Ectodermal cell (in vitro differentiated cells): Measurements from ENCODE around the gene BTBD3.

Source experiments
- H3K27ac ChIP-seq: 2 replicates; pipeline ENCODE4 v1.7.0; 2013; ENCODE audit warnings: mild to moderate bottlenecking, low read depth, low read length; ENCODE audit not compliant: insufficient read depth, poor library complexity, severe bottlenecking
- H3K27me3 ChIP-seq: 2 replicates; pipeline ENCODE4 v1.7.0; 2013; ENCODE audit warnings: mild to moderate bottlenecking, low read length; ENCODE audit not compliant: insufficient read depth, control insufficient read depth, poor library complexity, severe bottlenecking
- H3K36me3 ChIP-seq: one replicate; pipeline ENCODE4 v1.7.0; 2013; ENCODE audit warnings: low read length; ENCODE audit not compliant: control insufficient read depth, insufficient read depth
- H3K4me1 ChIP-seq: one replicate; pipeline ENCODE4 v1.7.0; 2013; ENCODE audit warnings: low read length; ENCODE audit not compliant: control insufficient read depth, insufficient read depth
- H3K4me3 ChIP-seq: 2 replicates; pipeline ENCODE4 v1.7.0; 2013; ENCODE audit warnings: low read depth, low read length, control low read depth; ENCODE audit not compliant: insufficient read depth
- H3K9me3 ChIP-seq: 2 replicates; pipeline ENCODE4 v1.7.0; 2013; ENCODE audit warnings: mild to moderate bottlenecking, low read length, moderate library complexity; ENCODE audit not compliant: control insufficient read depth
- WGBS, 2 experiments: methylation state at CpG; one replicate each; pipeline ENCODE4 v1.1.7; 2013; ENCODE audit warnings: missing lambda C conversion rate in 2 of 2; 5-methylcytosine and 5-hydroxymethylcytosine counted together

The BTBD3 gene

DNA sequence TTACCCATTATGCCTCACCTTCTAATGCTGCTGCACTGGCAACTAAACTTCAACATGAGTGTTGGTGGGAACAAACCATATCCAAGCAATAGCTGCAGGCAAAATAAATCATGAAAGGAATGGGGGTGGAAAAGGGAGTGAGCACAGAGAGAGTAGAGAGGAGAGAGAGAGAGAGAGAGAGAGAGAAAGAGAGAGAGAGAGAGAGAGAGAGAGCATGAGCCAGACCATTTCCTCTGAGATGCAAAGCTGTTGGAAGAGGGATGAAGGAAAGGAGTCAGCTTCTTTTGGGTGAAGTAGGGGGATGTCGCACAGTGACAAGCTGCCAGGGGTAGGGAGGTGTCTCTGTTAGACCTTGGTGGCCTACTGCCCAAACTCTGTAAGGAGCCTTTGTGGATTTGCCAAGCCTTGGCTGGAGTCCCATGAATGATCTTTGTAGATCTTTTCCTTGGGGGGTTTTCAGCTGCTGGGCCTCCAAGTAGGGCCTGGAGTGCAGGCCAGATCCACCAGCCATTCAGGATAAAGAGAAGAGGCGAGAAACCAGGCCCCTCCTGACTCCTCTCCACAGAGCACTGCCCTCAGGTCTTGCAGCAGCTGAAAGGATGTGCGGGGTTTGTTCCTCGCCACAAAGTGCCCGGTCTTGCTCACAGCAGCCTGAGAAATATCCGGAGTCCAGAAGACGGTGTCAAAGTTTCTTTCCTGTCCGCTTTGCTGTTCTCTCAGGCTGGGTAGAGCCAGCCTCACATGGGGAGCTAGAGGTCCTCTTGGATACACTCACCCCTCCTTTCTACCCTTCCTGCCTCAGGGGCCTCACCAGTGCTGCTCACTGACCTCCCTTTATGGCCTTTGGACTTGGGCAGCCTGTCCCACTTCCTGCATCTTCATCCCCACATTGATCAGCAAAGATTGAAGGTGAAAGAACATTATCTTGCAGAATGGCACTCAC lies 17.8 kb downstream of the BTBD3 start:
- no peaks in the 10 kb centered on the region for H3K4me1 ChIP-seq
- no peaks in the 10 kb centered on the region for H3K27me3 ChIP-seq
- H3K9me3 ChIP-seq, result no peaks in the 10 kb centered on the region
- no peak overlapping the region for H3K27ac ChIP-seq
- no peak overlapping the region for H3K4me3 ChIP-seq
- whole genome bisulfite sequencing, 2 experiments, result 91 to 97% methylated on average over 8 of the region's 8 CpGs
- H3K36me3 ChIP-seq, result no peaks in the 10 kb centered on the region

DNA sequence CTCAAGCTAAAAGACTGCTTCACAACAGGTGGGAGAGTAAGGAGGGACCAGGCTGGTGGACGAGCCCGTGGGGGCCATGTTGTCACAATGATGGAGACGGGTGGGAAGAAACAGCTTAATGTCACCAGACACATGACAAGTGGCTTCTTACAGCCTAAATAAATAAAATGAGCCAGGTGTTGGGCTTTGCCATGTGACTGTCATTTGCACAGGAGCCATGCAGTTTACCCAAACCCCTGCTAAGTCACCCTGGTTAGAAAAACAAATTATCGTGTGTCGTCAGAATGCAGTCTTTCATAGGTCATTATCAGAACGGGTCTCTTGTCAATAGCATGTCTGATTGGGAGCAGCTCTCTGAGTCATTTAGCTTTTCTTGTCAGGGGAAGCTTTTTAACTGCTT lies 18.5 kb downstream of the BTBD3 start:
- Histone ChIP-seq H3K27ac (no peak overlapping the region), H3K36me3 (no peaks in the 10 kb centered on the region), H3K9me3 (no peaks in the 10 kb centered on the region), H3K4me1 (no peaks in the 10 kb centered on the region), H3K27me3 (no peaks in the 10 kb centered on the region), H3K4me3 (no peak overlapping the region)
- 78 to 83% methylated on average over 6 of the region's 6 CpGs for WGBS, 2 experiments

DNA sequence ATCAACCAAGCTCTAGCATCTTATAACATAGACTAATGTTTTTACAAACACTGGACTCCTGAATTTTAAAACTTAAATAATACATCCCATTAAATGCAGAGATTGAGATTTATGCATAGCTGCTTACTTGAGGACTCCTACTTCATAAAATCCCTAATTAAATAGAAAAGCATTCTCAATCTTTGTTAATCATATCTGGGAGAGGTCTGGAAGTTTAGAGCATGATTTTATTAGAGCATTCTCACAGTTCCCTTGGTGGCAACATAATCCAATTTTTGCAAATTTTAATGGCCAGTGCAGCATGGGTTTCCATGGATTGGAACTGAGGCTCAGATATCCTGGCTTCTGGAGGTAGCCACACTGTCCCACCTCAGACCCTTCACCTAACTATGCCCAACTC lies 19.5 kb downstream of the BTBD3 start:
- H3K27ac ChIP-seq, result no peak overlapping the region
- no peaks in the 10 kb centered on the region for H3K9me3 ChIP-seq
- H3K4me3 ChIP-seq, result no peak overlapping the region
- no peaks in the 10 kb centered on the region for H3K36me3 ChIP-seq
- H3K27me3 ChIP-seq, result no peaks in the 10 kb centered on the region
- no peaks in the 10 kb centered on the region for H3K4me1 ChIP-seq

GRCh38 chr20:11941593-11942246 lies 24.0 kb downstream of the BTBD3 start:
- Histone ChIP-seq H3K36me3 (no peaks in the 10 kb centered on the region), H3K27me3 (no peaks in the 10 kb centered on the region), H3K9me3 (no peaks in the 10 kb centered on the region), H3K4me1 (no peaks in the 10 kb centered on the region), H3K27ac (no peak overlapping the region), H3K4me3 (no peak overlapping the region)
- 93 to 95% methylated on average over 4 of the region's 4 CpGs for WGBS, 2 experiments

GRCh38 chr20:11943778-11944177 lies 26.1 kb downstream of the BTBD3 start:
- Histone ChIP-seq H3K36me3 (no peaks in the 10 kb centered on the region), H3K4me1 (no peaks in the 10 kb centered on the region), H3K27ac (no peak overlapping the region), H3K27me3 (no peaks in the 10 kb centered on the region), H3K4me3 (no peak overlapping the region), H3K9me3 (no peaks in the 10 kb centered on the region)
- 96 to 99% methylated on average over 6 of the region's 6 CpGs for WGBS, 2 experiments

GRCh38 chr20:11948806-11949205 lies 31.1 kb downstream of the BTBD3 start:
- Histone ChIP-seq H3K36me3 (no peaks in the 10 kb centered on the region), H3K4me1 (no peaks in the 10 kb centered on the region), H3K27ac (no peak overlapping the region), H3K9me3 (no peaks in the 10 kb centered on the region), H3K27me3 (no peaks in the 10 kb centered on the region), H3K4me3 (no peak overlapping the region)

DNA sequence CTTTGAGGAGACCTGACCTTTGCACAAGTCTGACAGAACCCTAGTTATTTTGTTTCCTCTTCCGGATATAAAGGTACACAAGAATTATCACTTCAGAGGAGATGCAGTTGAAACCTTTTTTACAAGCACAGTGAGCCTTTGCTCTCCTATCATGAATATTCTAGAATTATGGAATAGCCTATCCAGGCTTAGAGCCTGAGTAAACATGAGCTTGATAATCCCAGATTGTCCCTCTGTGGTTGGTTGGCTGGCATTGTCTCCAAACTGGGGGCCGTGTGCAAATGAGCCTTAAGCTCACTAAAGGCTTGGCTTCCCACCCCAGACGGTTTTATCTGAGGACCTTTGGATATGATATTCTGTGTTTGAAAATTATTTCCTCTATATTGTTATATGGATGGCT lies 32.0 kb downstream of the BTBD3 start:
- H3K27me3 ChIP-seq, result no peaks in the 10 kb centered on the region
- H3K9me3 ChIP-seq, result no peaks in the 10 kb centered on the region
- WGBS, 2 experiments, result 92 to 94% methylated on average over 3 of the region's 3 CpGs
- no peak overlapping the region for H3K4me3 ChIP-seq
- no peaks in the 10 kb centered on the region for H3K36me3 ChIP-seq
- no peaks in the 10 kb centered on the region for H3K4me1 ChIP-seq
- no peak overlapping the region for H3K27ac ChIP-seq

- H3K4me1 ChIP-seq, result no peaks in the 10 kb centered on the region
- no peaks in the 10 kb centered on the region for H3K27me3 ChIP-seq
- no peak overlapping the region for H3K4me3 ChIP-seq
- no peaks in the 10 kb centered on the region for H3K9me3 ChIP-seq
- no peaks in the 10 kb centered on the region for H3K36me3 ChIP-seq
- 93 to 95% methylated on average over 2 of the region's 3 CpGs for WGBS, 2 experiments
- H3K27ac ChIP-seq, result no peak overlapping the region
Measured at GRCh38 chr20:11951696-11952095, 34.0 kb downstream of the BTBD3 start.

- 95% methylated on average over 4 of the region's 4 CpGs for WGBS, 2 experiments
- H3K4me3 ChIP-seq, result no peak overlapping the region
- no peaks in the 10 kb centered on the region for H3K9me3 ChIP-seq
- H3K4me1 ChIP-seq, result no peaks in the 10 kb centered on the region
- no peak overlapping the region for H3K27ac ChIP-seq
- no peaks in the 10 kb centered on the region for H3K36me3 ChIP-seq
- H3K27me3 ChIP-seq, result no peaks in the 10 kb centered on the region
Measured at GRCh38 chr20:11952639-11953038, 34.9 kb downstream of the BTBD3 start.

- no peak overlapping the region for H3K4me3 ChIP-seq
- no peaks in the 10 kb centered on the region for H3K27me3 ChIP-seq
- no peak overlapping the region for H3K27ac ChIP-seq
- H3K36me3 ChIP-seq, result no peaks in the 10 kb centered on the region
- no peaks in the 10 kb centered on the region for H3K4me1 ChIP-seq
- no peaks in the 10 kb centered on the region for H3K9me3 ChIP-seq
Measured at GRCh38 chr20:11957911-11958310, 40.2 kb downstream of the BTBD3 start.
